Jurkat, Clone E6-1 (cell line): ENCODE data around the gene EPB41L2.
"Not testable (repeated sequence)": the region's sequence is repeated elsewhere in the genome, so short reads cannot be mapped to it uniquely, and the experiment has no call there.

Experiments
- DNase-seq: peaks from one replicate; pipeline ENCODE4 v3.0.0-alpha.2; 2011; ENCODE audit warnings: low read depth, low spot score
- H3K4me3 ChIP-seq: 2 replicates; pipeline ENCODE4 v1.5.1; 2011; ENCODE audit warnings: mild to moderate bottlenecking, low read length, control low read depth, moderate library complexity

The EPB41L2 gene

GRCh38 chr6:130966344-130966980, 96.6 kb downstream of the EPB41L2 start:
- no peak for DNase-seq
- no peak overlapping the region for H3K4me3 ChIP-seq

- H3K4me3 ChIP-seq, result no peak overlapping the region
- DNase-seq, result no peak
Measured at GRCh38 chr6:130965656-130966055, 97.4 kb downstream of the EPB41L2 start.

GRCh38 chr6:130964808-130965604, 98.0 kb downstream of the EPB41L2 start:
- H3K4me3 ChIP-seq, result no peak overlapping the region

GRCh38 chr6:130964289-130964688, 98.8 kb downstream of the EPB41L2 start:
- DNase-seq, result no peak
- H3K4me3 ChIP-seq, result no peak overlapping the region

More at GRCh38 chr6:130964808-130965604, 98.0 kb downstream of the EPB41L2 start:
- DNase-seq, result no peak

- DNase-seq, result no peak
- no peak overlapping the region for H3K4me3 ChIP-seq
Measured at GRCh38 chr6:130962966-130963365, 100.1 kb downstream of the EPB41L2 start.

GRCh38 chr6:130961148-130961547, 101.9 kb downstream of the EPB41L2 start:
- no peak overlapping the region for H3K4me3 ChIP-seq
- no peak for DNase-seq

GRCh38 chr6:130959951-130960350, 103.1 kb downstream of the EPB41L2 start:
- H3K4me3 ChIP-seq, result no peak overlapping the region
- no peak for DNase-seq

- no peak overlapping the region for H3K4me3 ChIP-seq
- DNase-seq, result no peak
Measured at GRCh38 chr6:130958468-130958867, 104.6 kb downstream of the EPB41L2 start.

GRCh38 chr6:130955755-130956154, 107.3 kb downstream of the EPB41L2 start:
- no peak overlapping the region for H3K4me3 ChIP-seq
- DNase-seq, result no peak

- H3K4me3 ChIP-seq, result no peak overlapping the region
- DNase-seq, result no peak
Measured at GRCh38 chr6:130949553-130949952, 113.5 kb downstream of the EPB41L2 start.

GRCh38 chr6:130947464-130947863, 115.6 kb downstream of the EPB41L2 start:
- DNase-seq, result no peak
- no peak overlapping the region for H3K4me3 ChIP-seq

GRCh38 chr6:130946076-130946475, 117.0 kb downstream of the EPB41L2 start:
- no peak for DNase-seq

GRCh38 chr6:130945401-130945919, 117.6 kb downstream of the EPB41L2 start:
- DNase-seq, result no peak

More at GRCh38 chr6:130946076-130946475, 117.0 kb downstream of the EPB41L2 start:
- H3K4me3 ChIP-seq, result no peak overlapping the region

GRCh38 chr6:130944486-130944885, 118.6 kb downstream of the EPB41L2 start:
- no peak for DNase-seq
- no peak overlapping the region for H3K4me3 ChIP-seq

More at GRCh38 chr6:130945401-130945919, 117.6 kb downstream of the EPB41L2 start:
- no peak overlapping the region for H3K4me3 ChIP-seq

GRCh38 chr6:130943738-130944137, 119.3 kb downstream of the EPB41L2 start:
- no peak for DNase-seq
- no peak overlapping the region for H3K4me3 ChIP-seq

- not testable (repeated sequence) for DNase-seq, H3K4me3 ChIP-seq
Measured at GRCh38 chr6:130942752-130943151, 120.3 kb downstream of the EPB41L2 start.

- no peak for DNase-seq
- H3K4me3 ChIP-seq, result no peak overlapping the region
Measured at GRCh38 chr6:130937942-130938604, 125.0 kb downstream of the EPB41L2 start.

- no peak overlapping the region for H3K4me3 ChIP-seq
- no peak for DNase-seq
Measured at GRCh38 chr6:130936933-130937332, 126.1 kb downstream of the EPB41L2 start.

- DNase-seq, result no peak
- H3K4me3 ChIP-seq, result no peak overlapping the region
Measured at GRCh38 chr6:130935978-130936377, 127.1 kb downstream of the EPB41L2 start.
